ENCODE results near the gene COL6A1.

GRCh38 chr21:46041183-46041582, 59.6 kb downstream of the COL6A1 start:
- no peak for TF ChIP-seq CTCF (IDR thresholded peaks at IDR 0.05)
- TF ChIP-seq POLR2A (IDR thresholded peaks at IDR 0.05): no peak
